ENCODE measurements around the gene FAM216B.
"Not testable (repeated sequence)": the region's sequence is repeated elsewhere in the genome, so short reads cannot be mapped to it uniquely, and the experiment has no call there.

Gene FAM216B

GRCh38 chr13:42758515-42758914, 22.9 kb upstream of the FAM216B start:
- H3K27ac Mint-ChIP-seq = no peak overlapping the region
- H3K9me3 Mint-ChIP-seq = peaks cover 7% of the 10 kb centered on the region
- H3K27me3 Mint-ChIP-seq = peaks cover 9% of the 10 kb centered on the region
- H3K36me3 Mint-ChIP-seq (ENCODE audit: low read depth) = no peaks in the 10 kb centered on the region
- H3K4me3 Mint-ChIP-seq = no peak overlapping the region
- no peaks in the 10 kb centered on the region for H3K4me1 Mint-ChIP-seq (ENCODE audit: low read depth)

- no peaks in the 10 kb centered on the region for H3K4me1 Mint-ChIP-seq (ENCODE audit: low read depth)
- peaks cover 7% of the 10 kb centered on the region for H3K9me3 Mint-ChIP-seq
- peaks cover 19% of the 10 kb centered on the region for H3K27me3 Mint-ChIP-seq
- H3K27ac Mint-ChIP-seq = no peak overlapping the region
- H3K4me3 Mint-ChIP-seq = no peak overlapping the region
- no peaks in the 10 kb centered on the region for H3K36me3 Mint-ChIP-seq (ENCODE audit: low read depth)
Measured at GRCh38 chr13:42760951-42761350, 20.4 kb upstream of the FAM216B start.

GRCh38 chr13:42762251-42762650, 19.1 kb upstream of the FAM216B start:
- peaks cover 19% of the 10 kb centered on the region for H3K27me3 Mint-ChIP-seq
- H3K4me1 Mint-ChIP-seq (ENCODE audit: low read depth) = no peaks in the 10 kb centered on the region
- no peak overlapping the region for H3K4me3 Mint-ChIP-seq
- H3K27ac Mint-ChIP-seq = no peak overlapping the region
- H3K9me3 Mint-ChIP-seq = peaks cover 4% of the 10 kb centered on the region
- H3K36me3 Mint-ChIP-seq (ENCODE audit: low read depth) = no peaks in the 10 kb centered on the region

- H3K27me3 Mint-ChIP-seq = peaks cover 16% of the 10 kb centered on the region
- H3K9me3 Mint-ChIP-seq = peaks cover 3% of the 10 kb centered on the region
- no peaks in the 10 kb centered on the region for H3K36me3 Mint-ChIP-seq (ENCODE audit: low read depth)
- H3K27ac Mint-ChIP-seq = no peak overlapping the region
- H3K4me1 Mint-ChIP-seq (ENCODE audit: low read depth) = no peaks in the 10 kb centered on the region
- H3K4me3 Mint-ChIP-seq = no peak overlapping the region
Measured at GRCh38 chr13:42762917-42763316, 18.5 kb upstream of the FAM216B start.

GRCh38 chr13:42766016-42766415, 15.4 kb upstream of the FAM216B start:
- no peak overlapping the region for H3K4me3 Mint-ChIP-seq
- H3K36me3 Mint-ChIP-seq (ENCODE audit: low read depth) = no peaks in the 10 kb centered on the region
- H3K27me3 Mint-ChIP-seq = peaks cover 27% of the 10 kb centered on the region
- no peak overlapping the region for H3K27ac Mint-ChIP-seq
- no peaks in the 10 kb centered on the region for H3K9me3 Mint-ChIP-seq
- no peaks in the 10 kb centered on the region for H3K4me1 Mint-ChIP-seq (ENCODE audit: low read depth)

GRCh38 chr13:42769650-42770049, 11.7 kb upstream of the FAM216B start:
- Mint-ChIP-seq H3K27ac (no peak overlapping the region), H3K4me1 (ENCODE audit: low read depth) (no peaks in the 10 kb centered on the region), H3K9me3 (no peaks in the 10 kb centered on the region), H3K36me3 (ENCODE audit: low read depth) (no peaks in the 10 kb centered on the region), H3K27me3 (peaks cover 31% of the 10 kb centered on the region), H3K4me3 (no peak overlapping the region)

- not testable (repeated sequence) for H3K4me3 Mint-ChIP-seq; H3K36me3 Mint-ChIP-seq (ENCODE audit: low read depth); H3K9me3 Mint-ChIP-seq; H3K4me1 Mint-ChIP-seq (ENCODE audit: low read depth); H3K27ac Mint-ChIP-seq
- H3K27me3 Mint-ChIP-seq = peaks cover 17% of the 10 kb centered on the region
Measured at GRCh38 chr13:42776558-42776957, 4.8 kb upstream of the FAM216B start.

- Mint-ChIP-seq H3K27me3 (peaks cover 17% of the 10 kb centered on the region), H3K4me3 (no peak overlapping the region), H3K9me3 (no peaks in the 10 kb centered on the region), H3K27ac (no peak overlapping the region), H3K36me3 (ENCODE audit: low read depth) (no peaks in the 10 kb centered on the region), H3K4me1 (ENCODE audit: low read depth) (no peaks in the 10 kb centered on the region)
Measured at GRCh38 chr13:42777467-42777866, 3.9 kb upstream of the FAM216B start.

- H3K36me3 Mint-ChIP-seq (ENCODE audit: low read depth) = no peaks in the 10 kb centered on the region
Measured at GRCh38 chr13:42780044-42780443, 1.3 kb upstream of the FAM216B start.

GRCh38 chr13:42786715-42787114, 5.3 kb downstream of the FAM216B start:
- Mint-ChIP-seq H3K36me3 (ENCODE audit: low read depth) (no peaks in the 10 kb centered on the region), H3K4me3 (no peak overlapping the region), H3K4me1 (ENCODE audit: low read depth) (no peaks in the 10 kb centered on the region), H3K27me3 (no peaks in the 10 kb centered on the region), H3K27ac (no peak overlapping the region), H3K9me3 (no peaks in the 10 kb centered on the region)

More at GRCh38 chr13:42780044-42780443, 1.3 kb upstream of the FAM216B start:
- no peaks in the 10 kb centered on the region for H3K9me3 Mint-ChIP-seq
- peaks cover 10% of the 10 kb centered on the region for H3K27me3 Mint-ChIP-seq
- H3K27ac Mint-ChIP-seq = peak overlapping the region; percentile 9
- H3K4me3 Mint-ChIP-seq = no peak overlapping the region
- H3K4me1 Mint-ChIP-seq (ENCODE audit: low read depth) = no peaks in the 10 kb centered on the region

GRCh38 chr13:42788601-42789000, 7.2 kb downstream of the FAM216B start:
- H3K36me3 Mint-ChIP-seq (ENCODE audit: low read depth) = no peaks in the 10 kb centered on the region
- H3K9me3 Mint-ChIP-seq = no peaks in the 10 kb centered on the region
- H3K4me1 Mint-ChIP-seq (ENCODE audit: low read depth) = no peaks in the 10 kb centered on the region
- H3K4me3 Mint-ChIP-seq = no peak overlapping the region
- H3K27ac Mint-ChIP-seq = no peak overlapping the region
- H3K27me3 Mint-ChIP-seq = peaks cover 5% of the 10 kb centered on the region

GRCh38 chr13:42792154-42792553, 10.8 kb downstream of the FAM216B start:
- no peak overlapping the region for H3K4me3 Mint-ChIP-seq
- no peaks in the 10 kb centered on the region for H3K4me1 Mint-ChIP-seq (ENCODE audit: low read depth)
- no peaks in the 10 kb centered on the region for H3K36me3 Mint-ChIP-seq (ENCODE audit: low read depth)
- H3K9me3 Mint-ChIP-seq = no peaks in the 10 kb centered on the region
- peaks cover 18% of the 10 kb centered on the region for H3K27me3 Mint-ChIP-seq
- H3K27ac Mint-ChIP-seq = no peak overlapping the region

GRCh38 chr13:42794577-42795275, 13.3 kb downstream of the FAM216B start:
- Mint-ChIP-seq H3K9me3 (no peaks in the 10 kb centered on the region), H3K4me3 (no peak overlapping the region), H3K36me3 (ENCODE audit: low read depth) (no peaks in the 10 kb centered on the region), H3K27me3 (peaks cover 27% of the 10 kb centered on the region), H3K4me1 (ENCODE audit: low read depth) (no peaks in the 10 kb centered on the region), H3K27ac (no peak overlapping the region)

GRCh38 chr13:42795666-42796065, 14.3 kb downstream of the FAM216B start:
- H3K4me3 Mint-ChIP-seq = no peak overlapping the region
- no peak overlapping the region for H3K27ac Mint-ChIP-seq
- no peaks in the 10 kb centered on the region for H3K9me3 Mint-ChIP-seq
- H3K36me3 Mint-ChIP-seq (ENCODE audit: low read depth) = no peaks in the 10 kb centered on the region
- no peaks in the 10 kb centered on the region for H3K4me1 Mint-ChIP-seq (ENCODE audit: low read depth)
- peaks cover 31% of the 10 kb centered on the region for H3K27me3 Mint-ChIP-seq

GRCh38 chr13:42796747-42797356, 15.5 kb downstream of the FAM216B start:
- Mint-ChIP-seq H3K4me1 (ENCODE audit: low read depth) (no peaks in the 10 kb centered on the region), H3K36me3 (ENCODE audit: low read depth) (no peaks in the 10 kb centered on the region), H3K4me3 (no peak overlapping the region), H3K9me3 (no peaks in the 10 kb centered on the region), H3K27ac (no peak overlapping the region), H3K27me3 (peaks cover 31% of the 10 kb centered on the region)

- Mint-ChIP-seq H3K4me3 (no peak overlapping the region), H3K4me1 (ENCODE audit: low read depth) (no peaks in the 10 kb centered on the region), H3K36me3 (ENCODE audit: low read depth) (no peaks in the 10 kb centered on the region)
Measured at GRCh38 chr13:42798118-42798517, 16.7 kb downstream of the FAM216B start.

More at GRCh38 chr13:42798118-42798517, 16.7 kb downstream of the FAM216B start:
- Mint-ChIP-seq H3K27ac (no peak overlapping the region), H3K9me3 (no peaks in the 10 kb centered on the region), H3K27me3 (peaks cover 26% of the 10 kb centered on the region)
